Liver (tissue), 9 donors: ENCODE results near the gene CD3D. TPM values are rescaled to one million over a fixed set of nuclear protein-coding genes. Genes with fewer than 3 reads are reported as not detected.

Experiments
- DNase-seq: peaks from one replicate; pipeline ENCODE4 v3.0.0-alpha.2; 2017; ENCODE audit warnings: low spot score
- H3K27ac ChIP-seq, 2 donors: one replicate each; pipeline ENCODE4 v1.7.0; 2013; ENCODE audit warnings: inconsistent platforms in 2 of 2, low read length in 2 of 2, control low read depth in 1 of 2, low read depth in 1 of 2, mild to moderate bottlenecking in 1 of 2
- H3K27me3 ChIP-seq, 4 donors: one replicate each; pipeline versions ENCODE4 v1.6.1 to v1.7.0; 2013; ENCODE audit warnings: low read length in 3 of 4, inconsistent platforms in 1 of 4, mild to moderate bottlenecking in 1 of 4, moderate library complexity in 1 of 4; ENCODE audit not compliant: control insufficient read depth in 4 of 4, insufficient read depth in 4 of 4
- H3K36me3 ChIP-seq, 4 donors: one replicate each; pipeline versions ENCODE4 v1.6.1 to v1.7.0; 2013; ENCODE audit warnings: low read length in 3 of 4, mild to moderate bottlenecking in 3 of 4, low read depth in 1 of 4, moderate library complexity in 1 of 4; ENCODE audit not compliant: control insufficient read depth in 4 of 4, insufficient read depth in 3 of 4
- H3K4me1 ChIP-seq, 4 donors: one replicate each; pipeline versions ENCODE4 v1.6.1 to v1.7.0; 2013; ENCODE audit warnings: low read length in 3 of 4, mild to moderate bottlenecking in 3 of 4, moderate library complexity in 1 of 4; ENCODE audit not compliant: control insufficient read depth in 4 of 4, insufficient read depth in 4 of 4
- H3K4me3 ChIP-seq, 3 donors: one replicate each; pipeline versions ENCODE4 v1.6.1 to v1.7.0; 2013; ENCODE audit warnings: low read length in 3 of 3, control low read depth in 1 of 3, low read depth in 1 of 3, mild to moderate bottlenecking in 1 of 3
- H3K9ac ChIP-seq, 2 donors: one replicate each; pipeline ENCODE4 v1.7.0; 2013; ENCODE audit warnings: low read length in 2 of 2, mild to moderate bottlenecking in 2 of 2, moderate library complexity in 2 of 2, control low read depth in 1 of 2, low read depth in 1 of 2
- H3K9me3 ChIP-seq, 4 donors: one replicate each; pipeline versions ENCODE4 v1.6.1 to v1.7.0; 2013; ENCODE audit warnings: low read length in 3 of 4; ENCODE audit not compliant: control insufficient read depth in 4 of 4
- GABPA ChIP-seq, 2 donors: IDR thresholded peaks in 1 of 2; conservative IDR thresholded peaks in 1 of 2; 2 replicates each; pipeline ENCODE4 v1.6.1; 2016; ENCODE audit warnings: antibody characterized with exemption in 2 of 2, mild to moderate bottlenecking in 1 of 2, moderate library complexity in 1 of 2
- HNF4A ChIP-seq, 2 donors: conservative IDR thresholded peaks; 2 replicates each; pipeline ENCODE4 v1.6.1; 2016; ENCODE audit warnings: antibody characterized with exemption in 2 of 2, mild to moderate bottlenecking in 2 of 2
- HNF4G ChIP-seq: IDR thresholded peaks from 2 replicates; pipeline ENCODE4 v1.6.1; 2016; ENCODE audit warnings: antibody characterized with exemption
- JUND ChIP-seq, 2 donors: IDR thresholded peaks; 2 replicates each; pipeline ENCODE4 v1.6.1; 2016; ENCODE audit warnings: antibody characterized with exemption in 2 of 2
- RAD21 ChIP-seq, 2 donors: IDR thresholded peaks; 2 replicates each; pipeline ENCODE4 v1.6.1; 2016; ENCODE audit warnings: antibody characterized with exemption in 2 of 2, mild to moderate bottlenecking in 2 of 2
- RXRA ChIP-seq, 2 donors: IDR thresholded peaks; 2 replicates each; pipeline ENCODE4 v1.6.1; 2017 to 2018; ENCODE audit warnings: antibody characterized with exemption in 2 of 2, mild to moderate bottlenecking in 1 of 2
- SP1 ChIP-seq: IDR thresholded peaks from 2 replicates; pipeline ENCODE4 v1.6.1; 2018; ENCODE audit warnings: antibody characterized with exemption, mild to moderate bottlenecking
- YY1 ChIP-seq: IDR thresholded peaks from 2 replicates; pipeline ENCODE4 v1.6.1; 2016; ENCODE audit warnings: antibody characterized with exemption, mild to moderate bottlenecking
- WGBS: extraction: QIAGEN DNeasy Blood & Tissue Kit; methylation state at CpG from one replicate; pipeline ENCODE4 v1.1.7; 2013; 5-methylcytosine and 5-hydroxymethylcytosine counted together
- polyA plus RNA-seq, 2 donors: library from polyadenylated mRNA; stranded (reverse) in 1 of 2; unstranded in 1 of 2; fragments of 200-250 nt in 1 of 2; fragments of >200 nt in 1 of 2; fragmentation: Nextera tagmentation in 1 of 2; extraction: Ambion mirVana in 1 of 2; gene quantifications; one replicate each; pipeline versions ENCODE4 v1.2.1 to v1.2.3, GENCODE V29; 2013 to 2015
- total RNA-seq, 2 donors: library from RNA; depleted of rRNA; stranded (reverse); fragments of >200 nt; gene quantifications; one replicate each; pipeline ENCODE4 v1.2.3, GENCODE V29; 2014
- TF ChIP-seq, protein P1 (sequence below): fragments of 150-350 bp; IDR thresholded peaks from 2 replicates; pipeline ENCODE4 v1.5.1; 2017; ENCODE audit warnings: improper control_type of control experiment, low read depth, low read length; ENCODE audit not compliant: missing input control
- TF ChIP-seq, protein P2 (sequence below): IDR thresholded peaks from 2 replicates; pipeline ENCODE4 v1.6.1; 2016; ENCODE audit warnings: antibody characterized with exemption, mild to moderate bottlenecking
- TF ChIP-seq, protein P3 (sequence below): IDR thresholded peaks from 2 replicates; pipeline ENCODE4 v1.6.1; 2016; ENCODE audit warnings: antibody characterized with exemption
- donor health status: healthy.
- donor health status: healthy.
- donor health status: healthy.
- donor health status: healthy.
- donor health status: healthy.

The CD3D gene
- total and polyA plus RNA-seq, 4 donors: 1.1 to 1.6 (median 1.2) TPM

DNA sequence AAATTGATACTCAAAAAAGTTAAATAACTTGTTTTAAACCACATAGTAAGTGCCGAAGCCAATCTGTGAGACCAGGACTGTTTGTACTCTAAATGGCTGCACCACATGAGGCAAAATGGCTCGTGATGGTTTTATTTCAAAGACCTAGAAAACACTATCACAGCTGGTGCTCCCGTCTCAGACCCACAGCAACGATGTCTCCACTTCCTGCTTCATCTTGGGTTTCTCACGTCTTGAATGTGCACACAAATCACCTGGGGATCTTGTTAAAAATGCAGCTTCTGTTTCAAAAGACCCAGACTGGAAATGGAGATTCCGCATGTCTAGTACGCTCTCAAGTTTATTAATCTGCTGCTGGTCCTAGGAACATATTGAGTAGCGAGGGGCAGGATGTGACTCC, 36.8 kb downstream of the CD3D start:
- Histone ChIP-seq H3K4me1 (no peaks in the 10 kb centered on the region), H3K9me3 (no peaks in the 10 kb centered on the region), H3K27ac (no peak overlapping the region), H3K36me3 (no peaks in the 10 kb centered on the region), H3K9ac (no peak overlapping the region), H3K4me3 (no peak overlapping the region), H3K27me3 (peaks cover 0 to 3% (median 0%) of the 10 kb centered on the region in 4 donors)
- DNase-seq: no peak
- 83% methylated on average over 8 of the region's 8 CpGs for WGBS
- TF ChIP-seq HNF4G: no peak
- TF ChIP-seq RXRA (IDR thresholded peaks at IDR 0.05): no peak
- TF ChIP-seq, protein P1, sequence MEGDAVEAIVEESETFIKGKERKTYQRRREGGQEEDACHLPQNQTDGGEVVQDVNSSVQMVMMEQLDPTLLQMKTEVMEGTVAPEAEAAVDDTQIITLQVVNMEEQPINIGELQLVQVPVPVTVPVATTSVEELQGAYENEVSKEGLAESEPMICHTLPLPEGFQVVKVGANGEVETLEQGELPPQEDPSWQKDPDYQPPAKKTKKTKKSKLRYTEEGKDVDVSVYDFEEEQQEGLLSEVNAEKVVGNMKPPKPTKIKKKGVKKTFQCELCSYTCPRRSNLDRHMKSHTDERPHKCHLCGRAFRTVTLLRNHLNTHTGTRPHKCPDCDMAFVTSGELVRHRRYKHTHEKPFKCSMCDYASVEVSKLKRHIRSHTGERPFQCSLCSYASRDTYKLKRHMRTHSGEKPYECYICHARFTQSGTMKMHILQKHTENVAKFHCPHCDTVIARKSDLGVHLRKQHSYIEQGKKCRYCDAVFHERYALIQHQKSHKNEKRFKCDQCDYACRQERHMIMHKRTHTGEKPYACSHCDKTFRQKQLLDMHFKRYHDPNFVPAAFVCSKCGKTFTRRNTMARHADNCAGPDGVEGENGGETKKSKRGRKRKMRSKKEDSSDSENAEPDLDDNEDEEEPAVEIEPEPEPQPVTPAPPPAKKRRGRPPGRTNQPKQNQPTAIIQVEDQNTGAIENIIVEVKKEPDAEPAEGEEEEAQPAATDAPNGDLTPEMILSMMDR: no peak
- TF ChIP-seq, protein P2, sequence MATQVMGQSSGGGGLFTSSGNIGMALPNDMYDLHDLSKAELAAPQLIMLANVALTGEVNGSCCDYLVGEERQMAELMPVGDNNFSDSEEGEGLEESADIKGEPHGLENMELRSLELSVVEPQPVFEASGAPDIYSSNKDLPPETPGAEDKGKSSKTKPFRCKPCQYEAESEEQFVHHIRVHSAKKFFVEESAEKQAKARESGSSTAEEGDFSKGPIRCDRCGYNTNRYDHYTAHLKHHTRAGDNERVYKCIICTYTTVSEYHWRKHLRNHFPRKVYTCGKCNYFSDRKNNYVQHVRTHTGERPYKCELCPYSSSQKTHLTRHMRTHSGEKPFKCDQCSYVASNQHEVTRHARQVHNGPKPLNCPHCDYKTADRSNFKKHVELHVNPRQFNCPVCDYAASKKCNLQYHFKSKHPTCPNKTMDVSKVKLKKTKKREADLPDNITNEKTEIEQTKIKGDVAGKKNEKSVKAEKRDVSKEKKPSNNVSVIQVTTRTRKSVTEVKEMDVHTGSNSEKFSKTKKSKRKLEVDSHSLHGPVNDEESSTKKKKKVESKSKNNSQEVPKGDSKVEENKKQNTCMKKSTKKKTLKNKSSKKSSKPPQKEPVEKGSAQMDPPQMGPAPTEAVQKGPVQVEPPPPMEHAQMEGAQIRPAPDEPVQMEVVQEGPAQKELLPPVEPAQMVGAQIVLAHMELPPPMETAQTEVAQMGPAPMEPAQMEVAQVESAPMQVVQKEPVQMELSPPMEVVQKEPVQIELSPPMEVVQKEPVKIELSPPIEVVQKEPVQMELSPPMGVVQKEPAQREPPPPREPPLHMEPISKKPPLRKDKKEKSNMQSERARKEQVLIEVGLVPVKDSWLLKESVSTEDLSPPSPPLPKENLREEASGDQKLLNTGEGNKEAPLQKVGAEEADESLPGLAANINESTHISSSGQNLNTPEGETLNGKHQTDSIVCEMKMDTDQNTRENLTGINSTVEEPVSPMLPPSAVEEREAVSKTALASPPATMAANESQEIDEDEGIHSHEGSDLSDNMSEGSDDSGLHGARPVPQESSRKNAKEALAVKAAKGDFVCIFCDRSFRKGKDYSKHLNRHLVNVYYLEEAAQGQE: no peak
- TF ChIP-seq RAD21 (IDR thresholded peaks at IDR 0.05): no peak
- TF ChIP-seq, protein P3, sequence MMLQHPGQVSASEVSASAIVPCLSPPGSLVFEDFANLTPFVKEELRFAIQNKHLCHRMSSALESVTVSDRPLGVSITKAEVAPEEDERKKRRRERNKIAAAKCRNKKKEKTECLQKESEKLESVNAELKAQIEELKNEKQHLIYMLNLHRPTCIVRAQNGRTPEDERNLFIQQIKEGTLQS: no peak

DNA sequence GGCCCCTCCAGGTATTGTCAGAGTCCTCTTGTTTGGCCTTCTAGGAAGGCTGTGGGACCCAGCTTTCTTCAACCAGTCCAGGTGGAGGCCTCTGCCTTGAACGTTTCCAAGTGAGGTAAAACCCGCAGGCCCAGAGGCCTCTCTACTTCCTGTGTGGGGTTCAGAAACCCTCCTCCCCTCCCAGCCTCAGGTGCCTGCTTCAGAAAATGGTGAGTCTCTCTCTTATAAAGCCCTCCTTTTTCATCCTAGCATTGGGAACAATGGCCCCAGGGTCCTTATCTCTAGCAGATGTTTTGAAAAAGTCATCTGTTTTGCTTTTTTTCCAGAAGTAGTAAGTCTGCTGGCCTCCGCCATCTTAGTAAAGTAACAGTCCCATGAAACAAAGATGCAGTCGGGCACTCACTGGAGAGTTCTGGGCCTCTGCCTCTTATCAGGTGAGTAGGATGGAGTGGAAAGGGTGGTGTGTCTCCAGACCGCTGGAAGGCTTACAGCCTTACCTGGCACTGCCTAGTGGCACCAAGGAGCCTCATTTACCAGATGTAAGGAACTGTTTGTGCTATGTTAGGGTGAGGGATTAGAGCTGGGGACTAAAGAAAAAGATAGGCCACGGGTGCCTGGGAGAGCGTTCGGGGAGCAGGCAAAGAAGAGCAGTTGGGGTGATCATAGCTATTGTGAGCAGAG, 37.8 kb downstream of the CD3D start, which contains the start of gene CD3E:
CD3E (plus strand) TSS at position 163 of the 681 bp plus-strand sequence; CDS start at position 386, 223 bp downstream.
- 84% methylated on average over 8 of the region's 8 CpGs for WGBS
- no peak for DNase-seq
- Histone ChIP-seq H3K9me3 (no peaks in the 10 kb centered on the region), H3K9ac (peak within 1 kb of the TSS in 1 of 2 donors; percentile 16), H3K4me1 (no peaks in the 10 kb centered on the region), H3K27me3 (peaks cover 0 to 3% (median 0%) of the 10 kb centered on the region in 4 donors), H3K27ac (peak within 1 kb of the TSS in 1 of 2 donors; percentile 33), H3K36me3 (no peaks in the 10 kb centered on the region), H3K4me3 (no peak within 1 kb of the TSS)
- peak; percentile 66 for TF ChIP-seq YY1
- no peak for TF ChIP-seq RXRA (IDR thresholded peaks at IDR 0.05)
- TF ChIP-seq HNF4A (conservative IDR thresholded peaks at IDR 0.05): no peak
- TF ChIP-seq, protein P2: no peak
- no peak for TF ChIP-seq GABPA (IDR thresholded peaks at IDR 0.05 in 1 of 2, conservative IDR thresholded peaks at IDR 0.05 in 1 of 2)
- no peak for TF ChIP-seq JUND (IDR thresholded peaks at IDR 0.05)
- TF ChIP-seq SP1: no peak
- no peak for TF ChIP-seq HNF4G
